AG09309 (cell line): ENCODE results near the gene TBC1D19.

Source experiments
- DNase-seq: peaks from one replicate; pipeline ENCODE4 v3.0.0-alpha.2; 2010; ENCODE audit warnings: low read depth
- H3K4me3 ChIP-seq: 2 replicates; pipeline ENCODE4 v1.5.1; 2011; ENCODE audit warnings: mild to moderate bottlenecking, low read depth, low read length, moderate library complexity; ENCODE audit not compliant: control insufficient read depth
- CTCF ChIP-seq: IDR thresholded peaks from 2 replicates; pipeline ENCODE4 v1.5.1; 2011; ENCODE audit warnings: mild to moderate bottlenecking, low read depth, low read length, inconsistent platforms; ENCODE audit not compliant: insufficient read depth, control insufficient read depth; ENCODE audit errors: missing control alignments

TBC1D19 gene

GRCh38 chr4:26566133-26566532 lies 17.8 kb upstream of the TBC1D19 start:
- H3K4me3 ChIP-seq, result no peak overlapping the region
- no peak for TF ChIP-seq CTCF
- DNase-seq, result no peak

- no peak overlapping the region for H3K4me3 ChIP-seq
- TF ChIP-seq CTCF, result no peak
- DNase-seq, result peak; percentile 92
These were observed 15.4 kb upstream of the TBC1D19 start for GRCh38 chr4:26568446-26568994.

- DNase-seq, result no peak
- TF ChIP-seq CTCF, result no peak
- H3K4me3 ChIP-seq, result no peak overlapping the region
These were observed 13.3 kb upstream of the TBC1D19 start for GRCh38 chr4:26570596-26570995.

GRCh38 chr4:26573389-26573794 lies 10.5 kb upstream of the TBC1D19 start:
- no peak for DNase-seq
- no peak for TF ChIP-seq CTCF
- no peak overlapping the region for H3K4me3 ChIP-seq

GRCh38 chr4:26574563-26574962 lies 9.3 kb upstream of the TBC1D19 start:
- TF ChIP-seq CTCF, result no peak
- DNase-seq, result no peak
- H3K4me3 ChIP-seq, result no peak overlapping the region

- no peak overlapping the region for H3K4me3 ChIP-seq
- no peak for TF ChIP-seq CTCF
- no peak for DNase-seq
These were observed 7.6 kb upstream of the TBC1D19 start for GRCh38 chr4:26576231-26576739.
